ENCODE results near the gene EPHA2. TPM values are rescaled to one million over a fixed set of nuclear protein-coding genes. Genes with fewer than 3 reads are reported as not detected.

The EPHA2 gene
- total RNA-seq, 1 donor from 2014 or later = 25.0 TPM

DNA sequence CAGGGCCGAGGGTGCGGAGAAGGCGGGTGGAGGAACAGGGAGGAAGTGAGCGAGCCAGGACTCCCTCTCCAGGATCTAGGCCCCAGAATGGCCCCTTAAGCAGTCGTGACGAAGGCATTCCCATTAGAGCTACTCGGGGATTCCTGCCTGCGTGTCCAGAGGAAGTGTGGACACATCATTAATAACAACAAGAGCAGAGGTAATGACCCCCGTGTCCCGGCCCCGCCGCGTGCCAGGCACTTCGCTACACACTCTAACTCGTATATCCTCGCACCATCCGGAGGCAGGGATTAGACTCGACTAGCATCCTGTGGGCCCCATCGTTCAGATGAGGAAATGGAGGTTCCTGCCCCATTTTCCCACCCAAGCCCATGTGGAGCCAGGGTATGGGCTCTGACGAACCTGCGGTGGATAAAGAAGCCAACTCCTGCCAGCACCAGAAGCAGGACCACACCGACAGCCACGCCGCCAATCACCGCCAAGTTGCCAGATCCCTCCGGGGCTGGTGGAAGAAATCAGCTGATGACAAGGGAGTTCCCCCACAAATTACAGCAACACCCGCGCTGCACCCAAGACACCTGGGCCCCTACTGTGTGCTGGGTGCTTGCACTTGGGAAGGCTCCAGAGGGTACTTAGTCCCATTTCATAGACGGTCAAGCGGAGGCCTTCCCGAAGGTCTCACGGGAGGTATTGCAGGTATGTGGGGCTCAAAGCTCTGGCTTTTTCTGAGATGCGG, 21.6 kb downstream of the EPHA2 start:
- peak overlapping the region; percentile 50 for H3K27ac Mint-ChIP-seq (ENCODE audit: unreplicated experiment)
- TF ChIP-seq CTCF (conservative IDR thresholded peaks at IDR 0.05) = no peak
- H3K36me3 Mint-ChIP-seq (ENCODE audit: low read depth) = peaks cover 5% of the 10 kb centered on the region
- DNase-seq (ENCODE audit: low read depth, low spot score) = no peak
- H3K27me3 Mint-ChIP-seq (ENCODE audit: low read depth) = no peaks in the 10 kb centered on the region
- no peak overlapping the region for H3K4me3 Mint-ChIP-seq
- no peaks in the 10 kb centered on the region for H3K9me3 Mint-ChIP-seq
- H3K4me1 Mint-ChIP-seq = peaks cover under 1% of the 10 kb centered on the region

- TF ChIP-seq CTCF (conservative IDR thresholded peaks at IDR 0.05) = no peak
- Mint-ChIP-seq H3K4me3 (no peak overlapping the region), H3K27ac (ENCODE audit: unreplicated experiment) (peak overlapping the region; percentile 50), H3K27me3 (ENCODE audit: low read depth) (no peaks in the 10 kb centered on the region), H3K36me3 (ENCODE audit: low read depth) (peaks cover 5% of the 10 kb centered on the region), H3K4me1 (no peaks in the 10 kb centered on the region), H3K9me3 (no peaks in the 10 kb centered on the region)
- DNase-seq (ENCODE audit: low read depth, low spot score) = no peak
Measured at GRCh38 chr1:16133007-16133961, 22.6 kb downstream of the EPHA2 start.

GRCh38 chr1:16132325-16132785, 23.5 kb downstream of the EPHA2 start:
- H3K4me1 Mint-ChIP-seq = no peaks in the 10 kb centered on the region
- H3K27me3 Mint-ChIP-seq (ENCODE audit: low read depth) = no peaks in the 10 kb centered on the region
- H3K36me3 Mint-ChIP-seq (ENCODE audit: low read depth) = peaks cover 5% of the 10 kb centered on the region
- H3K4me3 Mint-ChIP-seq = no peak overlapping the region
- H3K9me3 Mint-ChIP-seq = no peaks in the 10 kb centered on the region
- H3K27ac Mint-ChIP-seq (ENCODE audit: unreplicated experiment) = no peak overlapping the region
- no peak for DNase-seq (ENCODE audit: low read depth, low spot score)
- no peak for TF ChIP-seq CTCF (conservative IDR thresholded peaks at IDR 0.05)

GRCh38 chr1:16131636-16132324, 24.1 kb downstream of the EPHA2 start:
- H3K36me3 Mint-ChIP-seq (ENCODE audit: low read depth) = peaks cover 5% of the 10 kb centered on the region
- no peak overlapping the region for H3K27ac Mint-ChIP-seq (ENCODE audit: unreplicated experiment)
- no peak for DNase-seq (ENCODE audit: low read depth, low spot score)
- no peak overlapping the region for H3K4me3 Mint-ChIP-seq
- no peaks in the 10 kb centered on the region for H3K9me3 Mint-ChIP-seq
- TF ChIP-seq CTCF (conservative IDR thresholded peaks at IDR 0.05) = no peak
- H3K4me1 Mint-ChIP-seq = no peaks in the 10 kb centered on the region
- no peaks in the 10 kb centered on the region for H3K27me3 Mint-ChIP-seq (ENCODE audit: low read depth)

DNA sequence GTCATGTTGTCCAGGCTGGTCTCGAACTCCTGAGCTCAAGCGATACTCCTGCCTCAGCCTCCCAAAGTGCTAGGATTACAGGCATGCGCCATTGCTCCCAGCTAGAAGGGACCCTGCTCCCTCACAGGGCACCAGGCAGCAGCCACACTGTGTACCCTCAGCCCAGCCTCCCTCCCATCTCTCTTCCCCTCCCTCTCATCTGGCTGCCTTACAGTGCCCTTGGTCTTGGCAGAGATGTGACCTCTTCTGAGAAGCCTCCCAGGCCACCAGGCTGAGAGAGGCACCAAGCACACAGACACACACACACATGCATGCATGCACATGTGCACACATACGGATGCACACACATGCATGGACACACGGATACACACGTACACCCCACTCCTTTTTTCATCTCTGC, 25.0 kb downstream of the EPHA2 start:
- TF ChIP-seq CTCF (conservative IDR thresholded peaks at IDR 0.05) = no peak
- DNase-seq (ENCODE audit: low read depth, low spot score) = no peak
- H3K27ac Mint-ChIP-seq (ENCODE audit: unreplicated experiment) = no peak overlapping the region
- H3K4me1 Mint-ChIP-seq = no peaks in the 10 kb centered on the region
- H3K36me3 Mint-ChIP-seq (ENCODE audit: low read depth) = peaks cover 5% of the 10 kb centered on the region
- H3K27me3 Mint-ChIP-seq (ENCODE audit: low read depth) = no peaks in the 10 kb centered on the region
- no peaks in the 10 kb centered on the region for H3K9me3 Mint-ChIP-seq
- no peak overlapping the region for H3K4me3 Mint-ChIP-seq
